ENCODE data around the gene PPP1R13B.
A peak's percentile ranks its signal among the peaks of the same experiment; 100 is the strongest.

The PPP1R13B gene

DNA sequence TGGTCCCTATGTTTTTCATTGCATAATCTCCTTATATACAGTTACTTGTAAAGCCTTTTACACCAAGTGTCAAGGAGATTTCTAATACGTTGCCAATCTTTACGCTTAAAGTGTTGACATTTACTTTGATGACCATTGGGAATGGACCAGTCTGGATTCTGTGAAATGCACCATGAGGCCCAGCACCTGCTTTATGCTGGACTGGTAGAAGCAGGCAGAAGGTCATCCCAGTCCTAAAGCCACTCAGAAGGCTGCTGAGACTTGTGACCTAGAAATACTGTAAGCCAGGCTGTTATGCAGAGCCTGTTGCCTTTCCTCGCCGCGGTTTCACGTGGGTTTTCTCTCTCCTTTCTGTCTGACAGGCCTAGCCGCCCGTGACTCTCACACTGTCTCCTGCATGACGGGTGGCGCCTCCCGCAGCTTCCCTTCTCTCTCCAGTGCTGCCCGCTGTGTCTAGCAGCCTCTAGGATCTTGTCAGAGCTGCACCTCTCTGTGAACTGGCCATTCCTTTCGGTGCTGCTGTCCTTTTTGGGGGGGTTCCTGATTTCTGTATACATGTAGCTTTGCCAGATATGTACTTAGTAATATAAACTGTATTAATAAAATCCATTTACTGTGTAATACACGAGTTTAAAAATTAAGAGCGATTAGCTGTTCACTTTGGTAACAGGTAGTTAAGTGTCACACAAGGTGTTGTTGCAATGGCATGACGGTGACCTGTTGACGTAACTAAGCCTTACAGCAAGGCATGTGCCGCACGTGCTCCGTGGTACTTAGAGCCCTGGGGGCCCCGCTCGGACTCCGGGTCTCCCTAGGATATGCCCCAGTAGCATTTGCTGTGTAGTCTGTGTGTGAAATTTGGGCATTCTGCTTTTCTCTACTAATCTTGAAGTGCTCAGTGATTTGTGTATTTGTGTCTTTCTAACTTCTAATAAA, 161.8 kb downstream of the PPP1R13B start:
- Mint-ChIP-seq H3K4me3 (no peak overlapping the region), H3K27ac (peak overlapping the region; percentile 16 to 37), H3K4me1 (peaks cover 5% of the 10 kb centered on the region), H3K9me3 (no peaks in the 10 kb centered on the region), H3K27me3 (no peaks in the 10 kb centered on the region)
- ATAC-seq (no peak), DNase-seq (no peak)

DNA sequence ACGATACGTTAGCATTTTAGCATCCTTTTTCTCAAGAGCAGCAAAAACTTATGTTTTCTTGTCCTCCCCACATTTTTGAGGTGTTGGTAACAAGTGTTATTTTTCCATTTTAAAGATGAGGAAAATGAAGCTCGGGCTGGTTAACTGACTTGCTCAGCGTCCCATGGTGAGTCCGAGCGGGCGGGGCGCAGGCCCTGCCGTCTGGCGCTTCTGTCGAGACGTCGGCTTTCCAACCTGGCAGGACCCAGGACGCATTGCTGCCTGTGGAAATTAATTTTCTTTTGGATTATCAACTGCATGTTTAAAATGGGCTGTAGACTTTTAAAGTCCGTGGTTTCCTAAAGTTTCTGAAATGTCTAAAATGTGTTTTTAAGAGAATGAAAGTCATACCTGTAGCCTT, 162.5 kb downstream of the PPP1R13B start:
- Mint-ChIP-seq H3K9me3 (no peaks in the 10 kb centered on the region), H3K27me3 (no peaks in the 10 kb centered on the region), H3K4me1 (peaks cover 5% of the 10 kb centered on the region), H3K27ac (no peak overlapping the region), H3K4me3 (no peak overlapping the region)
- DNase-seq (no peak), ATAC-seq (no peak)

DNA sequence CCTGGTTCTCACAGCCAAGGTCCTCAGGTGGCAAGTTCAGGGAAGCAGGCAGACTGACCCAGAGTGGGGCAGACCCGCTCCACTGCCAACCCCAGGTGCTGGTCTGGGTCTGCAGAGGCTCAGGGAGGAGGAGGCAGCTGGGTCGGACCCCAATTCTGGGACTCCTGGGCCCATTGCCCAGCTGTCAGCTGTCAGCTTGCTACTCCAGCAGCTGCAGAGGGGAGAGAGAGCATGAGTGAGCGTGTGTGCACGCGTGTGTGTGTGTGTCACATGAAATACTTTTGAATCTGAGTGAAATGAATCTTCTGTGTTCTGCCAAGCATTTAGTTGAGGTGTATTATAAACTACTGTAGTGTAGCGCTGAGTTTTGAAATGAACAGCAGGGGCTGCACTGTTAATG, 162.9 kb downstream of the PPP1R13B start:
- no peak for ATAC-seq
- Mint-ChIP-seq H3K27me3 (no peaks in the 10 kb centered on the region), H3K9me3 (no peaks in the 10 kb centered on the region), H3K4me1 (peaks cover 6% of the 10 kb centered on the region), H3K4me3 (no peak overlapping the region), H3K27ac (no peak overlapping the region)
- no peak for DNase-seq

Measured in stimulated activated naive CD8-positive, alpha-beta T cell treated with anti-CD3 and anti-CD28 coated beads, Interleukin-15, amount 100 ng/mL, for 72 hours (primary cell).